Spleen (tissue), 7 donors: Measurements from ENCODE around the gene CPNE2.

Experiments used
- POLR2A ChIP-seq, 3 donors: fragments of 450-650 bp; IDR thresholded peaks; one replicate each; pipeline ENCODE4 v1.5.1; 2017; ENCODE audit warnings: antibody characterized with exemption in 3 of 3, mild to moderate bottlenecking in 1 of 3
- POLR2AphosphoS5 ChIP-seq, 3 donors: sonication (generic); formaldehyde crosslinking; IDR thresholded peaks; one replicate each; pipeline ENCODE4 v1.5.1; 2017; ENCODE audit warnings: antibody characterized with exemption in 3 of 3
- TF ChIP-seq, protein P1 (sequence below), 11 experiments: fragments of 200-600 bp in 7 of 11; fragments of 450-650 bp in 4 of 11; sonication (generic) in 4 of 11; IDR thresholded peaks in 8 of 11; conservative IDR thresholded peaks in 3 of 11; 1 replicate in 7 of 11; 2 replicates in 4 of 11; pipeline versions ENCODE4 v1.4.0 to v1.8.0; 2016 to 2021; ENCODE audit warnings: antibody characterized with exemption in 11 of 11, inconsistent platforms in 4 of 11, mild to moderate bottlenecking in 1 of 11
- donor health status: DM: no; HTN: no; CAD: no; lungs with moderate emphysema.
- donor health status: DM: no; HTN: no; CAD: no.
- donor health status: DM: no; HTN: no; CAD: no.

DNA sequence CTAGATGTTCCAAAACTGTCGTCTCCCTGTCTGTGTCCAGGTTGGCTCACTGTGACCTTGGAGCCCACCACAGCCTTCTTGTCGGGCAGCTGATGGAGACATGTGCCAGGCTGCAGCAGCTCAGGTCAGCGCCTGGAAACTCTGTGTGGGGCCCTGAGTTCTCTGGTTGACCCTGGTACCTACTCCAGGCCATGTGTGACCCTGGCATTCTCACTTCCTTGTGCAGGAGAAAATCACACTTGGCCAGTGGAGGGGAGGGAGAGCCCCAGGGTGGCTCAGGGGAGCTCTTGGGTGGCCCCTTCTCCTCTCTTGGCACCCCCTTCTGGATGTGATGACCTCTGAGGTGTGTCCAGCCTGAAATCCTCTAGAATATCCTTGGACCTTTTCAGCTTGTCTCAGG is 25.0 kb upstream of the CPNE2 start:
- TF ChIP-seq, protein P1, sequence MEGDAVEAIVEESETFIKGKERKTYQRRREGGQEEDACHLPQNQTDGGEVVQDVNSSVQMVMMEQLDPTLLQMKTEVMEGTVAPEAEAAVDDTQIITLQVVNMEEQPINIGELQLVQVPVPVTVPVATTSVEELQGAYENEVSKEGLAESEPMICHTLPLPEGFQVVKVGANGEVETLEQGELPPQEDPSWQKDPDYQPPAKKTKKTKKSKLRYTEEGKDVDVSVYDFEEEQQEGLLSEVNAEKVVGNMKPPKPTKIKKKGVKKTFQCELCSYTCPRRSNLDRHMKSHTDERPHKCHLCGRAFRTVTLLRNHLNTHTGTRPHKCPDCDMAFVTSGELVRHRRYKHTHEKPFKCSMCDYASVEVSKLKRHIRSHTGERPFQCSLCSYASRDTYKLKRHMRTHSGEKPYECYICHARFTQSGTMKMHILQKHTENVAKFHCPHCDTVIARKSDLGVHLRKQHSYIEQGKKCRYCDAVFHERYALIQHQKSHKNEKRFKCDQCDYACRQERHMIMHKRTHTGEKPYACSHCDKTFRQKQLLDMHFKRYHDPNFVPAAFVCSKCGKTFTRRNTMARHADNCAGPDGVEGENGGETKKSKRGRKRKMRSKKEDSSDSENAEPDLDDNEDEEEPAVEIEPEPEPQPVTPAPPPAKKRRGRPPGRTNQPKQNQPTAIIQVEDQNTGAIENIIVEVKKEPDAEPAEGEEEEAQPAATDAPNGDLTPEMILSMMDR (IDR thresholded peaks at IDR 0.05 in 8 of 11, conservative IDR thresholded peaks at IDR 0.05 in 3 of 11) = no peak
- TF ChIP-seq POLR2A (IDR thresholded peaks at IDR 0.05) (no peak), POLR2AphosphoS5 (IDR thresholded peaks at IDR 0.05) (peak in 1 of 3 donors; percentile 33)
